Measurements from ENCODE around the gene EML1. TPM values are rescaled to one million over a fixed set of nuclear protein-coding genes. Genes with fewer than 3 reads are reported as not detected.

The EML1 gene
- total RNA-seq, 2 donors from 2014 or later: 55.1 to 66.5 TPM

GRCh38 chr14:99976021-99976420 is 182.8 kb downstream of the EML1 start:
- H3K4me1 ChIP-seq (ENCODE audit: control insufficient read depth in 1 of 2, low read depth in 2 of 2): peaks cover 0 to 9% of the 10 kb centered on the region in 2 donors
- TF ChIP-seq CTCF (IDR thresholded peaks at IDR 0.05): no peak
- no peak for DNase-seq (ENCODE audit: low spot score)
- no peaks in the 10 kb centered on the region for H3K9me3 ChIP-seq
- no peak overlapping the region for H3K4me3 ChIP-seq
- no peaks in the 10 kb centered on the region for H3K36me3 ChIP-seq
- no peak overlapping the region for H3K27ac ChIP-seq
- H3K27me3 ChIP-seq (replicated peaks; ENCODE audit: insufficient read depth): no peaks in the 10 kb centered on the region
- no peak for ATAC-seq (ENCODE audit: insufficient number of reproducible peaks, low FRiP score, low read depth)

- peaks cover 0 to 9% of the 10 kb centered on the region in 2 donors for H3K4me1 ChIP-seq (ENCODE audit: control insufficient read depth in 1 of 2, low read depth in 2 of 2)
- no peaks in the 10 kb centered on the region for H3K27me3 ChIP-seq (replicated peaks; ENCODE audit: insufficient read depth)
- no peaks in the 10 kb centered on the region for H3K36me3 ChIP-seq
- ATAC-seq (ENCODE audit: insufficient number of reproducible peaks, low FRiP score, low read depth) (no peak), DNase-seq (ENCODE audit: low spot score) (no peak)
- no peak overlapping the region for H3K4me3 ChIP-seq
- H3K27ac ChIP-seq: no peak overlapping the region
- TF ChIP-seq CTCF (IDR thresholded peaks at IDR 0.05): no peak
- no peaks in the 10 kb centered on the region for H3K9me3 ChIP-seq
Observed at GRCh38 chr14:99976681-99977080, 183.5 kb downstream of the EML1 start.

- TF ChIP-seq CTCF (IDR thresholded peaks at IDR 0.05): no peak
- no peaks in the 10 kb centered on the region for H3K9me3 ChIP-seq
- ATAC-seq (ENCODE audit: insufficient number of reproducible peaks, low FRiP score, low read depth): no peak
- no peaks in the 10 kb centered on the region for H3K27me3 ChIP-seq (replicated peaks; ENCODE audit: insufficient read depth)
- no peak for DNase-seq (ENCODE audit: low spot score)
- H3K4me3 ChIP-seq: no peak overlapping the region
- H3K36me3 ChIP-seq: no peaks in the 10 kb centered on the region
- H3K4me1 ChIP-seq (ENCODE audit: control insufficient read depth in 1 of 2, low read depth in 2 of 2): peaks cover 2 to 5% of the 10 kb centered on the region in 2 donors
- H3K27ac ChIP-seq: no peak overlapping the region
Observed at GRCh38 chr14:99980299-99980698, 187.1 kb downstream of the EML1 start.

- no peak overlapping the region for H3K27ac ChIP-seq
- H3K4me3 ChIP-seq: no peak overlapping the region
- H3K27me3 ChIP-seq (replicated peaks; ENCODE audit: insufficient read depth): no peaks in the 10 kb centered on the region
- H3K9me3 ChIP-seq: no peaks in the 10 kb centered on the region
- no peak for TF ChIP-seq CTCF (IDR thresholded peaks at IDR 0.05)
- peaks cover 2 to 5% of the 10 kb centered on the region in 2 donors for H3K4me1 ChIP-seq (ENCODE audit: control insufficient read depth in 1 of 2, low read depth in 2 of 2)
- H3K36me3 ChIP-seq: no peaks in the 10 kb centered on the region
- DNase-seq (ENCODE audit: low spot score): no peak
- no peak for ATAC-seq (ENCODE audit: insufficient number of reproducible peaks, low FRiP score, low read depth)
Observed at GRCh38 chr14:99981806-99982205, 188.6 kb downstream of the EML1 start.

GRCh38 chr14:99982537-99983250 is 189.5 kb downstream of the EML1 start:
- Histone ChIP-seq H3K36me3 (no peaks in the 10 kb centered on the region), H3K9me3 (no peaks in the 10 kb centered on the region), H3K27me3 (replicated peaks; ENCODE audit: insufficient read depth) (no peaks in the 10 kb centered on the region), H3K4me3 (no peak overlapping the region), H3K4me1 (ENCODE audit: control insufficient read depth in 1 of 2, low read depth in 2 of 2) (peaks cover 2 to 5% of the 10 kb centered on the region in 2 donors), H3K27ac (no peak overlapping the region)
- peak; percentile 88 for TF ChIP-seq CTCF (IDR thresholded peaks at IDR 0.05)
- ATAC-seq (ENCODE audit: insufficient number of reproducible peaks, low FRiP score, low read depth): peak; percentile 47
- no peak for DNase-seq (ENCODE audit: low spot score)

Measured in thoracic aorta (tissue), 2 donors.